GM23338 (cell line): ENCODE measurements around the gene GNPTG. TPM values are rescaled to one million over a fixed set of nuclear protein-coding genes. Genes with fewer than 3 reads are reported as not detected.

Experiments
- ATAC-seq: fragments of 200-7000 bp; cut with Tn5 transposase; 3 replicates; pipeline ENCODE4 v1.9.1; 2020
- DNase-seq: peaks from one replicate; pipeline ENCODE4 v3.0.0-alpha.2; 2015; ENCODE audit warnings: low spot score
- H2AFZ ChIP-seq: fragments of 200-600 bp; sonication (generic); 2 replicates; pipeline ENCODE4 v1.8.0; 2016; ENCODE audit warnings: antibody characterized with exemption, mild to moderate bottlenecking, moderate library complexity
- H3F3A ChIP-seq: fragments of 200-600 bp; sonication (generic); replicated peaks from 2 replicates; pipeline ENCODE4 v1.8.0; 2017; ENCODE audit warnings: antibody characterized with exemption, mixed run types, low read depth
- H3K27ac ChIP-seq: fragments of 200-600 bp; sonication (generic); 2 replicates; pipeline ENCODE4 v1.6.1; 2016; ENCODE audit warnings: low read depth
- H3K27me3 ChIP-seq: fragments of 200-600 bp; sonication (generic); 2 replicates; pipeline ENCODE4 v1.8.0; 2016; ENCODE audit warnings: mild to moderate bottlenecking, mixed run types, moderate library complexity; ENCODE audit not compliant: insufficient read depth
- H3K36me3 ChIP-seq: fragments of 200-600 bp; sonication (generic); 2 replicates; pipeline ENCODE4 v1.8.0; 2016; ENCODE audit warnings: mild to moderate bottlenecking; ENCODE audit not compliant: insufficient read depth
- H3K4me1 ChIP-seq: fragments of 200-600 bp; sonication (generic); 2 replicates; pipeline ENCODE4 v1.8.0; 2016; ENCODE audit warnings: mild to moderate bottlenecking, moderate library complexity; ENCODE audit not compliant: insufficient read depth
- H3K4me2 ChIP-seq: fragments of 200-600 bp; sonication (generic); 2 replicates; pipeline ENCODE4 v1.7.1; 2017; ENCODE audit warnings: mixed run types
- H3K4me3 ChIP-seq: fragments of 200-600 bp; sonication (generic); 2 replicates; pipeline ENCODE4 v1.6.1; 2016; ENCODE audit warnings: mixed run types
- H3K79me2 ChIP-seq: fragments of 200-600 bp; sonication (generic); replicated peaks from 2 replicates; pipeline ENCODE4 v1.8.0; 2017; ENCODE audit warnings: mild to moderate bottlenecking; ENCODE audit not compliant: insufficient read depth
- H3K9me2 ChIP-seq: fragments of 200-600 bp; sonication (generic); 2 replicates; pipeline ENCODE4 v1.8.0; 2017; ENCODE audit not compliant: insufficient read depth
- H4K20me1 ChIP-seq: fragments of 200-600 bp; sonication (generic); replicated peaks from 2 replicates; pipeline ENCODE4 v1.8.0; 2017; ENCODE audit warnings: mild to moderate bottlenecking; ENCODE audit not compliant: insufficient read depth
- H3K27ac Mint-ChIP-seq: 2 replicates; pipeline ENCODE4 v1.8.0; 2020; ENCODE audit warnings: inconsistent platforms, mild to moderate bottlenecking, moderate library complexity, mixed read lengths
- H3K27me3 Mint-ChIP-seq: 3 replicates; pipeline ENCODE4 v1.8.0; 2022; ENCODE audit warnings: low read depth, mild to moderate bottlenecking, moderate library complexity, mixed read lengths, inconsistent platforms; ENCODE audit not compliant: insufficient read depth, poor library complexity
- H3K36me3 Mint-ChIP-seq: 3 replicates; pipeline ENCODE4 v1.8.0; 2021; ENCODE audit warnings: low read depth, mild to moderate bottlenecking, inconsistent platforms, moderate library complexity, mixed read lengths
- H3K4me1 Mint-ChIP-seq: 3 replicates; pipeline ENCODE4 v1.8.0; 2020; ENCODE audit warnings: mild to moderate bottlenecking, inconsistent platforms, mixed read lengths
- H3K4me3 Mint-ChIP-seq: 3 replicates; pipeline ENCODE4 v1.8.0; 2021; ENCODE audit warnings: moderate library complexity, mild to moderate bottlenecking, inconsistent platforms, mixed read lengths
- H3K9me3 Mint-ChIP-seq: 3 replicates; pipeline ENCODE4 v1.8.0; 2020; ENCODE audit warnings: moderate library complexity, mild to moderate bottlenecking, inconsistent platforms, mixed read lengths
- CREB1 ChIP-seq: fragments of 250-450 bp; sonication (Bioruptor Pico); IDR thresholded peaks from 2 replicates; pipeline ENCODE4 v1.5.0; 2020; ENCODE audit warnings: low read depth, mild to moderate bottlenecking, moderate library complexity
- ETS1 ChIP-seq: IDR thresholded peaks from 2 replicates; pipeline ENCODE4 v1.6.1; 2016; ENCODE audit warnings: antibody characterized with exemption
- EZH2 ChIP-seq: fragments of 200-600 bp; sonication (generic); IDR thresholded peaks from one replicate; pipeline ENCODE4 v1.8.0; 2017; ENCODE audit warnings: antibody characterized with exemption, mild to moderate bottlenecking, low read depth; ENCODE audit not compliant: unreplicated experiment
- EZH2phosphoT487 ChIP-seq: fragments of 200-600 bp; sonication (generic); IDR thresholded peaks from one replicate; pipeline ENCODE4 v1.8.1; 2018; ENCODE audit warnings: antibody characterized with exemption; ENCODE audit not compliant: unreplicated experiment
- NANOG ChIP-seq: IDR thresholded peaks from 2 replicates; pipeline ENCODE4 v1.6.1; 2016; ENCODE audit warnings: antibody characterized with exemption, borderline replicate concordance
- REST ChIP-seq: IDR thresholded peaks from one replicate; pipeline ENCODE4 v1.6.1; 2018; ENCODE audit warnings: antibody characterized with exemption; ENCODE audit not compliant: unreplicated experiment
- ZNF114 ChIP-seq: fragments of 250-450 bp; sonication (Bioruptor Pico); IDR thresholded peaks from 2 replicates; pipeline ENCODE4 v1.5.0; 2020; ENCODE audit warnings: mild to moderate bottlenecking, moderate library complexity
- ZNF331 ChIP-seq: fragments of 250-450 bp; sonication (Bioruptor Pico); IDR thresholded peaks from 2 replicates; pipeline ENCODE4 v1.5.0; 2020; ENCODE audit warnings: low read depth, mild to moderate bottlenecking, moderate library complexity
- ZNF462 ChIP-seq: fragments of 250-450 bp; sonication (Bioruptor Pico); IDR thresholded peaks from 2 replicates; pipeline ENCODE4 v1.5.0; 2020; ENCODE audit warnings: mild to moderate bottlenecking, moderate library complexity
- polyA plus RNA-seq: library from polyadenylated mRNA; unstranded; fragments of >200 nt; fragmentation: Nextera tagmentation; extraction: Ambion mirVana; gene quantifications from 2 replicates; pipeline ENCODE4 v1.2.1, GENCODE V29; 2016
- total RNA-seq: library from RNA; depleted of rRNA; stranded (reverse); fragments of >200 nt; shearing (Covaris generic); gene quantifications from 2 replicates; pipeline ENCODE4 v1.2.3, GENCODE V29; 2014

Gene GNPTG
- total and polyA plus RNA-seq, 2 experiments from 2014 or later: 23.3 to 41.0 TPM

- Histone ChIP-seq H3K27me3 (peaks cover 36% of the 10 kb centered on the region), H3K4me2 (peak overlapping the region; percentile 95), H3K27ac (peak overlapping the region; percentile 75; the same call in 1 of the 2 replicates), H3K36me3 (no peaks in the 10 kb centered on the region), H3K79me2 (no peaks in the 10 kb centered on the region), H3K4me1 (peaks cover 10% of the 10 kb centered on the region), H2AFZ (peak overlapping the region; percentile 78), H3F3A (0 out of 2 replicates have a peak, but pooled peaks cover 5% of the 10 kb centered on the region), H3K4me3 (peak overlapping the region; percentile 72), H4K20me1 (no peaks in the 10 kb centered on the region; the same call in 1 of the 2 replicates), H3K9me2 (no peaks in the 10 kb centered on the region)
- peak; percentile 99 for DNase-seq
- Mint-ChIP-seq H3K27me3 (peaks cover 33% of the 10 kb centered on the region), H3K27ac (peak overlapping the region; percentile 90), H3K9me3 (no peaks in the 10 kb centered on the region), H3K4me3 (peak overlapping the region; percentile 76), H3K36me3 (no peaks in the 10 kb centered on the region), H3K4me1 (peaks cover 12% of the 10 kb centered on the region)
- TF ChIP-seq EZH2phosphoT487 (no peak), ETS1 (peak; percentile 86), EZH2 (no peak), CREB1 (CRISPR knock-in tag) (no peak)
- peak; percentile 52 for ATAC-seq
Measured at GRCh38 chr16:1331712-1332617, 19.8 kb upstream of the GNPTG start.

GRCh38 chr16:1332618-1333148, 19.0 kb upstream of the GNPTG start:
- DNase-seq (peak; percentile 39), ATAC-seq (peak; percentile 8)
- Histone ChIP-seq H3K9me2 (no peaks in the 10 kb centered on the region), H3K27ac (no peak overlapping the region), H4K20me1 (no peaks in the 10 kb centered on the region; the same call in 1 of the 2 replicates), H2AFZ (peak overlapping the region; percentile 78; the same call in 1 of the 2 replicates), H3K4me1 (peaks cover 10% of the 10 kb centered on the region), H3F3A (0 out of 2 replicates have a peak, but pooled peaks cover 5% of the 10 kb centered on the region), H3K4me2 (peak overlapping the region; percentile 95), H3K36me3 (no peaks in the 10 kb centered on the region), H3K79me2 (no peaks in the 10 kb centered on the region), H3K4me3 (peak overlapping the region; percentile 72), H3K27me3 (peaks cover 36% of the 10 kb centered on the region)
- Mint-ChIP-seq H3K9me3 (no peaks in the 10 kb centered on the region), H3K27me3 (peaks cover 33% of the 10 kb centered on the region), H3K4me3 (peak overlapping the region; percentile 76), H3K4me1 (peaks cover 12% of the 10 kb centered on the region), H3K36me3 (no peaks in the 10 kb centered on the region), H3K27ac (no peak overlapping the region)
- no peak for TF ChIP-seq NANOG
- no peak for TF ChIP-seq ZNF462 (CRISPR knock-in tag)
- TF ChIP-seq EZH2phosphoT487: no peak
- TF ChIP-seq REST: no peak
- TF ChIP-seq ZNF331: no peak
- TF ChIP-seq ZNF114 (CRISPR knock-in tag): no peak
